Activated naive CD4-positive, alpha-beta T cell (primary cell): Measurements from ENCODE around the gene CD69.

ENCODE experiments used
- DNase-seq, 4 experiments: peaks; one replicate each; lab custom pipeline; 2025; lab: John Stamatoyannopoulos, UW

Gene CD69

GRCh38 chr12:9760699-9761418 lies at the start of gene CD69:
Gene CD69, minus strand, starts transcription at chr12:9760901. Its CDS starts 81 bp downstream, at chr12:9760820.
- peak in 3 of 4 experiments; percentile 30 to 55 (median 31) for DNase-seq

- DNase-seq = no peak
Measured at GRCh38 chr12:9809866-9810265, 49.2 kb upstream of the CD69 start.

GRCh38 chr12:9809338-9809737 lies 48.6 kb upstream of the CD69 start:
- no peak for DNase-seq

- no peak for DNase-seq
Measured at GRCh38 chr12:9808504-9808903, 47.8 kb upstream of the CD69 start.

GRCh38 chr12:9806714-9807113 lies 46.0 kb upstream of the CD69 start:
- no peak for DNase-seq

- DNase-seq = no peak
Measured at GRCh38 chr12:9805883-9806282, 45.2 kb upstream of the CD69 start.

- no peak for DNase-seq
Measured at GRCh38 chr12:9799961-9800360, 39.3 kb upstream of the CD69 start.

GRCh38 chr12:9797722-9798619 lies 37.3 kb upstream of the CD69 start:
- DNase-seq = peak in 2 of 4 experiments; percentile 33 to 36

GRCh38 chr12:9796971-9797370 lies 36.3 kb upstream of the CD69 start:
- DNase-seq = no peak

GRCh38 chr12:9796346-9796745 lies 35.6 kb upstream of the CD69 start:
- no peak for DNase-seq

GRCh38 chr12:9795945-9796344 lies 35.2 kb upstream of the CD69 start:
- DNase-seq = no peak

GRCh38 chr12:9794484-9795093 lies 33.9 kb upstream of the CD69 start:
- DNase-seq = no peak

- no peak for DNase-seq
Measured at GRCh38 chr12:9793779-9794395, 33.2 kb upstream of the CD69 start.

GRCh38 chr12:9792961-9793617 lies 32.4 kb upstream of the CD69 start:
- DNase-seq = no peak

- no peak for DNase-seq
Measured at GRCh38 chr12:9792185-9792900, 31.6 kb upstream of the CD69 start.

- no peak for DNase-seq
Measured at GRCh38 chr12:9786726-9787717, 26.3 kb upstream of the CD69 start.

GRCh38 chr12:9784816-9785215 lies 24.1 kb upstream of the CD69 start:
- DNase-seq = no peak

- no peak for DNase-seq
Measured at GRCh38 chr12:9784326-9784725, 23.6 kb upstream of the CD69 start.

GRCh38 chr12:9782547-9783382 lies 22.1 kb upstream of the CD69 start:
- DNase-seq = no peak
